ENCODE data around the gene KCNAB1.
"Not testable (repeated sequence)": the region's sequence is repeated elsewhere in the genome, so short reads cannot be mapped to it uniquely, and the experiment has no call there.

KCNAB1 gene

DNA sequence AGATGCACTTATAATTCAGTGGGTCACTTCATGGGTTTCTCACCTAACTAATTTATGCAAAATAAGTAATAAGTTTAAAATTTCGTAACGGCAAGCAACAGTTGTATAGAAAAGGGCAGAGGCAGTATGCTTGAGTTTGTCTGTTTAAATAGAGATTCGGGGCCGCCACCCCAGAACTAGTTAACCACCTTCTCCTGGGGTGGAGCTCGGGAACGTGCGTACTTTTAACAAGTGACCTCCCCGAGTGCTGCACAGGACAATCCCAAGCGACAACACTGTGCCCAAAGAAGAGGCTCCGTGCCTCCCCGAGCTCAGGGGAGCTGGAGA is 434.1 kb downstream of the KCNAB1 start:
- DNase-seq: no peak

DNA sequence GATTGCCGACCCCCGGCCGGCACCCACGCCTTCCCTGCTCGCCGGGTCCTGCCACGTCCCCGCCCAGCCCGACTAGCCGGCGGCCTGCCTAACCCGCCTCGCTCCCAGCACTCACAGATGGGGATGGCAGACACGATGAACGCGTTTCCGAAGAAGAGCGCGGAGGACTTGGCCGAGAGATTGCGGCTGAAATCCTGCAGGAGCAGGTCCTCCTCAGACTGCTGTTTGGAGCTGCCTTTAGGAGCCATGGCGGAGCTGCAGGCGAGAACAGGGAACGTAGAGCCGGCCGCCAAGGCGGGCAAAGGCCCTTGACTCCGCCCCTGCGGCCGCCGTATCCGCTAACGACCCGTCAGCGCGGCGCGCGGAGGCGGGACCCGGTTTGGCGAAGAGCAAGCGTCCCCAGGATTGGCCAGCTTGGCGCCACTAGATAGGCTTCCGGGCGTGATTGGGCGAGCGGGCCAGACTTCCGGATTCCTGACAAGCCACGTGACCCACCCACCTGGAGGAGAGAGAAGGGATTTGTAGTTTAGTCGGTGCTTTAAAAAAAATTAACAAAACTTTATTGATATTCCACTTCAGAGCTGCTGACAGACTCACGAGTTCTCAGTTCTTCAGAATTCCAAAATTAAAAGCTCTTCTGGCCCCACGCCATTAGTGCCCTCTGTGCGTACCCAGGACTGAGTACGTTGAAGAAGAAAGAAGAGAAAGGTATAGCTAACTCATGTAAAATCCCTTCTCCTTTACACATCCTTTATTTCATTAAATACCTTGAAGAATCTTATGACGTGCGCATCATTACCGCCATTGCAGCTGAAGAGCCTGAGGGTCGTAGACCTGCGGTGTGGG is 434.7 kb downstream of the KCNAB1 start, which contains the start of gene SSR3:
TSS of gene SSR3 (minus strand) at position 276 of the 846 bp plus-strand sequence. CDS start at position 248, 28 bp downstream.
- DNase-seq: peak; percentile 99

DNA sequence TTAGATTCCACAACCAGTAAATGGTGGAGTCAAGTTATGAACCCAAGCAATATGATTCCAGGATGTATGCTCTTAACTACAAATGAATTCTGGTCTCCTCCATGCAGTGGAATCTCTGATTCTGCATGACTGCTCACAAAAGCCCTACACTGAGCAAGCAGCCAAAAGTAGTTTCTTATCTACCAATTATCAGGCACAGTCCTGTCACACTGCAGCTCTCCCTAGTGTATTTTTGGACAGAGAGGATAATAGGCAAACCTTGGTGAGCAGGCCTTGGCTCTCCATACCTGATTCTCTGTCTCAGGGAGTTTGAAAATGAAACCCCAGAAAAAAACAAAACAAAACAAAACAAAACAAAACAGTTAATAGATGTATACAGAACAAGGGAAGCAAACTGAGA is 438.0 kb downstream of the KCNAB1 start:
- no peak for DNase-seq

DNA sequence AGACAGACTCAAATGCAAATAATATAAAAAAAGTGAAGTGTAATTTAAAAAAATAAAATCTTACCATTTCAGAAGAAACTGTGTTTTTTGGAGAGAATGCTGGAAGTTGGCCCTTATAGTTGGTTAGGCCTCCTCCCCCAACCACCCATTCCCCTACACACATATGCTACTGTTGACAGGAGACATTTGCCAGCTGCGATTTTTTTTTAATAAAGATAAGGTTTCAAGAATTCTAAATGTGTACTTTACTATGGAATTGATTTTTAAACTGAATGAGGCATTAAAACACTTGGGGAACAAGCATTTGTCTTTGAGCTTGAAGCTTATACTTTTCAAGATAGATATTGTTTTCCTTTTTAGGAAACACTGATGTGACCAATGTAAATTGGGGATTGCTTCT is 438.9 kb downstream of the KCNAB1 start:
- DNase-seq: no peak

DNA sequence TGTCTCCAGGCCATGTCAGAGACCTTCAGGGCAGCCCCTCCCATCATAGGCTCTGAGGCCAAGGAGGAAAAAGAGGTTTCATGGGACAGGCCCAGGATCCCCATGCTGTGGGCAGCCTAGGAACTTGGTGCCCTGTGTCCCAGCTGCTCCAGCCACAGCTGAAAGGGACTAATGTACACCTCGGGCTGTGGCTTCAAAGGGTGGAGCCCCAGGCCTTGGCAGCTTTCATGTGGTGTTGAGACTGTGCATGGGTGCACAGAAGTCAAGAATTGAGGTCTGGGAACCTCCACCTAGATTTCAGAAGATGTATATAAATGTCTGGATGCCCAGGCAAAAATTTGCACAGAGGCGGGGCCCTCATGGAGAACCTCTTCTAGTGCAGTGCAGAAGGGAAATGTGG is 441.2 kb downstream of the KCNAB1 start:
- no peak for DNase-seq

DNA sequence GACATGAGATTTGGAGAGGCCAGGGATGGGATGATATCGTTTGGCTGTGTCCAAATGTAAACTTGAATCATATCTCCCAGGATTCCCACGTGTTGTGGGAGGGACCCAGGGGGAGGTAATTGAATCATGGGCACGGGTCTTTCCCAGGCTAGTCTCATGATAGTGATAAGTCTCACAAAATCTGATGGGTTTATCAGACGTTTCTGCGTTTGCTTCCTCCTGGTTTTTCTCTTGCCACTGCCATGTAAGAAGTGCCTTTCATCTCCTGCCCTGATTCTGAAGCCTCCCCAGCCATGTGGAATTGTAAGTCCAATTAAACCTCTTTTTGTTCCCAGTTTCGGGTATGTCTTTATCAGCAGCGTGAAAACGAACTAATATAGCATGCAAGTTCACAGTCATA is 442.1 kb downstream of the KCNAB1 start:
- DNase-seq: not testable (repeated sequence)

DNA sequence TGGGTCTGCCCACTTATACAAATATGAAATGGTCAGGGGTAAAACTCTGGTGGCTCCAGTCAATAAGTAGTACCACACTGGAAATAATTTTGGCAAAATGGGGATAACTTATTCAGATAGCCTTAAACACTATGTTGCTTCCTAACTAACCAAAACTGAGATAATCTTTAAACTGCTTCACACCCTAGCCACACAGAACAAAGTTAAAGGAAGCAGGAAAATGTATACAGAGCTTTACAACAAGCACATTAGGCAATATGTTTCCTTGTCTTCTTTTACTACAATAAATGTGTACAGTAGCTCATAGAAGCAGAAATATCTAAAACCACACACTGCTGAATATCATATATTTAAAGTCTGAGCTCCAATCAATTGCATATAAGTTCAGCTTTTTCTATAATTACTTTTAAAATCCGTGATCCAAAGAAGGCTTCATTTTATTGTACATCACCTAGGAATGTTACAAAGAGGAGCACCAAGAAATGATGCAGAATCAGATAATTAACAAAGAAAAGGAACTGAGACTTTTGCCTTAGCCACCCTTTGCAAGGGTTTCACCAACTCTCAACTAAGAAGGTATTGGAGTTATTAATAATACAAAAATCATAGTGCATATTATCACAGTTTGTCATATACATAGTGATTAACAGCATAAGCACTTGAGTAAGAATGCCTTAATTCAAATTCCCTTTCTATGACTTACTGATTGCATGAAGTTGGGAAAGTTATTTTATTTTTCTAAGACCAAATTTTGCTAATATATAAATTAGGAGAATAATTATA is 443.7 kb downstream of the KCNAB1 start:
- no peak for DNase-seq

DNA sequence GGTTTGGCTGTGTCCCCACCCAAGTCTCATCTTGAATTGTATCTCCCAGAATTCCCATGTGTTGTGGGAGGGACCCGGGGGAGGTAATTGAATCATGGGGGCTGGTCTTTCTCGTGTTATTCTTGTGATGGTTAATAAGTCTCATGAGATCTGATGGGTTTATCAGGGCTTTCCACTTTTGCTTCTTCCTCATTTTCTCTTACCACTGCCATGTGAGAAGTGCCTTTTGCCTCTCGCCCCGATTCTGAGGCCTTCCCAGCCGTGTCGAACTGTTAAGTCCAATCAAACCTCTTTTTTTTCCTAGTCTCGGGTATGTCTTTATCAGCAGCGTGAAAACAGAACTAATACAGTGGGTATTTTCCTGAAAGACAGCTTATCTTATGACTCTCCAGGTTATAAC is 448.6 kb downstream of the KCNAB1 start:
- DNase-seq: not testable (repeated sequence)

DNA sequence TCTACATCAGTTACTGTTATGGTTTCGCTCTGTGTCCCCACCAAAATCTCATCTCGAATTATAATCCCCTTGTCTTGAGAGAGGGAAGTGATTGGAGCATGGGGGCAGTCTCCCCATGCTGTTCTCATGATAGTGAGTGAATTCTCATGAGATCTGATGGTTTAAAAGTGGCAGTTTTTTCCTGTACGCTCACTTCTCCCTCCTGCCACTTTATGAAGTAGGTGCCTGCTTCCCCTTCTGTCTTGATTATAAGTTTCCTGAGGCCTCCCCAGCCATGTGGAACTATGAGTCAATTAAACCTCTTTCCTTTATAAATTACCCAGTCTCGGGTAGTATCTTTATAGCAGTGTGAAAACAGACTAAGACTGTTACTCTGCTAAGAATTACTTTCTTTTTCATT is 449.5 kb downstream of the KCNAB1 start:
- not testable (repeated sequence) for DNase-seq

DNA sequence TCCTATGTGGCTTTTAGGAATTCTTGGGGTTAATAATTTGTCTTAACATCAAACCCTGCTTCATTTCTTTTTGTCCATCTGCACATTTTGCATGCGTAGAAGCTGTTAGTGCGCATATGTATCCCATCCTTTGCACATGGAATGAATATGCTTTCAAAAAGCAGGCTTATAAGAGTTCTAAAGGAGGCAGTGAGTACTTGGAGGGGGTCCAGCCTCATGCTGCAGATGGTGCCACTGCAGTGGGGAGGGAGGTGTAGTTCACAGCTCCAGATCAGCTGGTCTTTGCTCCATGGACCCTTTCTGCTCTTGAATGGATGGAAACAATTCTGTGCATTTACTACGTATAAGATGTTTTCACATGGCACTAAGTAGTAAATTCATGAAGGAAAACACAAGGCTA is 455.3 kb downstream of the KCNAB1 start:
- DNase-seq: no peak

DNA sequence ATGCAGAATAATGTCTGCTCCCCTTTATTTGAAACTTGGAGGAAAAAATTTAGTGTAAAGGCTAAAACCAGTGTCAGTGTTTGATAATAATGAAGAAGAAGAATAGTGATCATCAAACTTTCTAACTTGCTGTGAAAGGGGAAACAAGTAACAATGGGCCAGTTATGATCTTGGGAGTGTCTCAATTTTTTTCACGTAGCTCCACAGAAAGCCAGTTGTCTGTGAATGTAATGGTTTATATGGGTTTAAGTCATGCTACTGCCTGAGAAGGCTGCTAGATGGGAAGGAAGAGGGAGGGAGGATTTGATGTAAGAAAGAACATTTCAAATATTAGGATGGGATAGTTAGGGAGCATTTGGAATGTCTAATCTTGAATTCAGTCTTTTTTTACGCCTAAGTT is 455.7 kb downstream of the KCNAB1 start:
- no peak for DNase-seq

DNA sequence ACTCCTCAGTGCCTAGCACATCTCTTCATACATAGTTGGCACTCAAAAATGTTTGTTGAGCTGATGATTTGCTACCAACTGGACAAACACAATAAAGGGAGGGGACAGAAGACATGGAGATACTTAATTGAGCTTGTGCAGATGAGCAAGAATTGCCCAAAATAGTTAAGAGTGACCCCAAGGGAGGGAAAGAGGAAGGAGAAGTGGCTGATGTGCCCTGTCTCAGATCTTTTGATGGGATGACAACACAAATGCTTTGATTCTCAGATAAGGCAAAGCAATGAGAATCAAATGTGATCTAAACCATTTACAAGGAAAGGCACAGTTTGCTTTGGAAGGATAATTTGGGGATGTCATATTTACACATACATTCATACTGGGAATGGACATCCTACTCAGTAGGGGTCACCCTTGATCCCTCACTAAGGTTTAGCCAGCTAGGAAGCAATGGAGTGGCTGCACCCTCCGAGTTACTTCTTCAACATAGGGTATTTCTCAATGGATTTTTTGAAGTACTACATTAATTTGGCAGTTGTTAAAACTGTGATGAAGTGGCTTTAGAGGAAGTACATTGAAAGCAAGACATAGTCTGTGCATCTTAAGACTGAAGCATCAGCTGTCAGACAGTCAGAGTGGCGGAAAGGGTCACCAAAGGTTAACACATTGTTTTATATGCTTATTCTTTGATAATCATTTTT is 456.4 kb downstream of the KCNAB1 start:
- DNase-seq: no peak

DNA sequence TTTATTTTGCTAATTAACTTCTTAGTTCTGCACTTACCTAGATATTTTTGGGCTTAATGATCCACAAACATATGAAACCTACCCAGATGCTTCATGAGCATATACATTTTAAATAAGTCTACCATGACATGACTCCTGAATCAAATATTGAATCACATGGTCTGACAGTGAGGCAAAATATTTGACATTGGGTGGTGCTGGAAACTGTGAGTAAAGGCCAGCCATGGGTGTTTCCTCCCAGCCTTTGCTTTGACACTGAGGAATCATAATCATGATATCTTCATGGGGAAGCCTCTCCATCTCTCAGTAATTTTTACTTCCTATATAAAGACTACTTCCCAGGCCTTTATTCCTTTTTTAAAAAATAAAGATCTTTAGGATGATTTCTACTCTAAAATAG is 457.4 kb downstream of the KCNAB1 start:
- no peak for DNase-seq

DNA sequence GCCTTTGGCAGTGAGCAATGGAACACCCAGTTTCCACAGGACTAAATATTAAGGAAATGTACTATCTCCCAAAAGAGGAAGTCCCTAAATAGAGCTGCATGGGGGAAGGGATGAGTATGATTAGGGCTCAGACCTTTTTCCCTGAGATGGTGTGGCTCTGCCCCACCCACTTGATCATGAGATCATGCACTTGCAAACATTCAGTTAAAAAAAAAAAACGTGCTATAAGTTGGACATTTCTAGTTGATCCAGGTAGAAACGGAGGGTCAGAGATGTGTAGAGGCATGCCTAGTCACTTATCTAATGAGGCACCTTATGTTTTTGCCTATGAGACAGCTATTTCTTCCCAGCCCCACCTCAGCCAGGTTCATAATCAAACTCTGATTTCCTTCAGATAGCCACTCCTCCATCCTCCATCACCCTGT is 459.1 kb downstream of the KCNAB1 start:
- no peak for DNase-seq

DNA sequence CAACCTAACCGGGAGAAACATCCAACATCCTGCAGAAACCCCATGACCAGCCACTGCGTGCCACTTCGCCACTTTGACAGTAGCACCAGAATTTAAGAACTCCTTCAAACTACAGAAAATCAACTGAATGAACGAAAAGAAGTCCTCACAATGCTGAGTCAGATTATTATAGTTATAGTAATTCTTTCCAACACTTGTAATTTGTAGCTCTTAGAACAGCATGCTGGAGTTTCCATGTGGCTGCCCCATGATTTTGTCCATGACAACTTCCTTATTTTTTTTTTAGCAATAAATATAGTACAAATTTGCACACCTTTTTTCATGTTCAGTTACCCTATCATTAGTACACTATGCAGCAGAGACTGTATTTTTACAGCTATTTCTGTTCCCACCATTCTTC is 460.7 kb downstream of the KCNAB1 start:
- DNase-seq: no peak

DNA sequence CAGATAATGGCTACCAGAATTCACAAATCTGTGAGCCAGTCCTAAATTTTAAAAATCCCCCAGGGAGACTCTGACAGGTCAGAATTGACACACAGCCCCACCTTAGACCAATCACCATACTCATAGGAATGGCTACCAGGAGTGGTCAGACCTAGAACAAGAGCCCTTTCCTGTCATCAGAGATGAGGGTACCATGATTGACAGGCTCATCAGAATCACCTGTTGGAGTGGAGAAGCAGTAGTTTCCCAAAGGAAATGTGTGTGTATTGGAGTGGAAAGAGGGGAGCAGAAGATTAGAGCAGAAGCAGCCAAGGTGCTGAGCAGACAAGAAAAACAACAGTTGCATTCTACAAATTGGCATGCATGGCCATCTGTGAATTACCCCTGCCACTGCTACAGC is 461.6 kb downstream of the KCNAB1 start:
- no peak for DNase-seq

DNA sequence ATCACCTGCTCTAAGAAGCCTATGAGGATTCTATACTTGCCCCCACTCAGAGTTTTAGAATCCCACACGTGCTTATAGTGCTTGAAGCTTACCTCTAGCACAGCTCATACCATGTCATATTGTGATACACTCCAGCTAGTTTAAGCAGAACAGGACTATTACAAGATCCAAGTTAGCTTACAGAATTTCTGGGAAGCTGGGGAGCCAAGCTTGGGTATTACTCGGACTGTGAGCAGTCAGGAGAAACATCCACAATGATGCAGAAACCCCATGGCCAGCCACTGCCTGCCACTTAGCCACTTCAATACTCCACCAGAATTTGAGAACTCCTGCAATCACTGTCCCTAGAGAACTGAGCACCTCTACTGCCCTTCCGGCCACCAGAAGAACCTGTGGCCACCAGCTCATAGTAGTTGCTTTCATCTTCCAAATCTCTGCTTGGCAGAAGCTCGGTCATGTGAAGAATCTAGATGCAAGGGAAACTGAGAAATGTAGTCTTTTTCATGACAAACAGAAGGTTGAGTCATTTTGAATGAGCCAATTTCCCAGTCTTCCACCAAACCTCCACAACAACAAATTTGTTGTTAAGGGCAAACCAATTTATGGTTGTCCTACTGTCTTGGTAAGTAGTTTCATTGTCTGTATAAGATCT is 462.3 kb downstream of the KCNAB1 start:
- no peak for DNase-seq

DNA sequence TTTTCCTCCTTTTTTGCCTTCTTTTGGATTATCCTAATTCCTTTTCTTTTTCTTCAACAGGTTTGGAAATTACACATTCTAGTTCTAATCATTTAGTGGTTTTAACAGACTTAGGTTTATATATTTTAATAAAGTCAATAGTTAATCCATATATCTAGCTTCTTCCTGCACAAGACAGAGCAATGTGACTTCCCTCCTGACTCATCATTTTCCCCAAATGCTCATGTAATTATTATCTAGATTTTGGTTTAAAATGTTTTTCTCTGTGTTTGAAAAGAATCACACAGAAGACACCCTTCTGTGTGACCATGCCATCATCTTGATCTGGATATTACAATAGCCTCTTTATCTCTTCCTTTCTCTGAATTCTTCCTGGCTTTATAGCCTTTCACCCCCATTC is 463.1 kb downstream of the KCNAB1 start:
- DNase-seq: no peak

DNA sequence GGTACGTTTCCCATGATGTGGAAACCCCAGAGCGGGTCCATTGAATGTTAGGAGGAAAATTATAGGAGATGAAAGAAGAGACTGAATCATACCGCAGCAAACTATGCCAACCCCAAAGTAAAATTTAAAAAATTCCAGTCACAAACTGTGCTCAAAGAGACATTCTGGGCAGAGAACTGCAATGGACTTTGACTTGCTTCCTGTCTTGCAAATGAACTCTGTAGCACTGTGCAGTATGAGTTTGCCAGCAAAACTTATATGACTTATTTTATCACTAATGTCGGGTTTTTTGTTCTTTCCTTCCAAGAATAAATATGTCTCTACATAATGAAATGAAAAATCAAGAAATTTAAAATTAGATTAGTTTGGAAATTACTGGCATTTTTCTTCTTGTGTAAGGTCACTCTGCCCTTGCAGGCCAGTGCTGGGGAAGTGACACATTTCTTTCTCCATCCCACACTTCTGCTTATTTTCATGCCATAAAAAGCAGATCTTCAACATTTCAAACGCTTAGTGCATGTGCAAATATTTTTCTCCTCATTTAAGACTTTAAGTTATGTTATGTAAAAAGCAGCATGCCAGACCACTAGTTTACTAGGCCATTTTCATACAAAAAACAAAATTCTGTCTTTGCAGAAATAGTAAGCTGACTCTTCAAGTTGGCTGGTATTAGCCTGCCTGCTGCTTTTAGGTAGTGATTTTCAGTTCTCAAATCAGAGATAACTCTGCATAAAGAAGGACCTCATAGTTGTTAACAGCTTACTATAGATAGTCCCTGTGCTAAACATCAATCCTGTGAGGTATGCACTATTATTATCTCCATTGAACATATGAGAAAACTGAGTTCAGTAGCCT is 466.8 kb downstream of the KCNAB1 start:
- no peak for DNase-seq

DNA sequence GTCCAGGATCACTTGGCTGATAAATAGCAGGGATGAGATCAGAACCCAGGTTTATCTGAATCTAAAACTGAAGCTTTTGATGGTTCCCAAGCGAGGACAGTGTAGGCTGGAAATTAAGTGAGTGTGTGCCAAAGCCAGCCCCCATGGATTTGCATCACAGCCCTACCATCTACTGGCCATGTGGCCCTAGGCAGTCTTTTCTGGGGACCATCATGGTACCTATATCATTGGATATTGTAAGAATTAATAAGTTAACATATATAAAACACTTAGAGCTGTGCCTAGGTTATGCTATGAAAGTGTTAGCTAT is 467.3 kb downstream of the KCNAB1 start:
- no peak for DNase-seq
